GM21390 (cell line): ENCODE measurements around the gene PCDH9.

Source experiments
- ATAC-seq: cut with Tn5 transposase; IDR thresholded peaks from one replicate; pipeline ENCODE4 v1.9.1; 2021; ENCODE audit not compliant: unreplicated experiment

PCDH9 gene

DNA sequence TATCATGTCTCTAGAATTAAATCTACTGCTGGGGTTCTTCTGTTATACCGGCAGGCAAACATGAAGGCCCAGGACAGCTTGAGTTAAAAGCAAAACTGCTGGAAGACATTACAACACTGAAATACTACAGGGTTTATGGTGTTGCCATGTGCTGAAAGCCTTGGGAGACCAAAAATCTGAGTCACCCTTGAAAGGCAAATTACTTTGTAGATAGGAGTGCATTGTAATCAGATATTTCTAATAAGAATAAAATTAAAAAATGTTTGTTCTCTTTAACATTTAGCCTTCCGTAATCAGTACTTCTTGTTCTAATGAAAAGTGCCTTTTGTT lies 181.3 kb downstream of the PCDH9 start:
- no peak for ATAC-seq

DNA sequence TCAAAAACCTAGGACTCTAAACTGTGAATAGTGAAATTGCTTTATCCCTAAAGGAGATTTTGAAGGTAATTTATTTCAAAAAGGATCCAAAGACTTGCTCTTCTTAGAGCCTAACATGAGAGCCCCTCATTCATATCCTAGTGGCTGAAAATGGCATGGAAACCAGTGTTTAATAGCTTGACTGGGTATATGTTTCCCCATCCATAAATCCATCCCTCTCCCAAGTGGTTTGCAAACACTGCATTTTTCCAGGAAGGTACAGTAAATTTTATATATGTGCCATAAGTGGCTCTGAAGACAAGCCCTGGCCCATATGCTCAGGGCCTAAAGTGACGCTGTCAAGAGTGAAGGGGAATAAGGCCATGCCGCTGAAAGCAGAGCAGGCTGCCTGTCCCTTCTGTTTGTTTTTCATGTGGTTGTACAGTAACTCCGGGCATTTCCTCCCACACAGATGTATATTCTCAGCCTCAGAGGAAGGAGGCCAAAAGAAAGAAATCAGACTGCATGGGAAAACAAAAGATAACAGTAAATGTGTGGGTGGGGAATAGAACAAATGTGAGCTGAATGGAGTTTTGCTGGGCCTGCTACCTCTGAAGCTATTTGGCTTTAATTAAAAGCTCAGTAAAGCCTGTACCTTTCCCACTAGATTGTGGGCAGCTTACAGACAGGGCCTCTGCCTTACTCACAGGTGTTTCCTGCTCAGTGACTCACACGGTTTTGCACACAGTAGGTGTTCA lies 181.9 kb downstream of the PCDH9 start:
- peak; percentile 74 for ATAC-seq

DNA sequence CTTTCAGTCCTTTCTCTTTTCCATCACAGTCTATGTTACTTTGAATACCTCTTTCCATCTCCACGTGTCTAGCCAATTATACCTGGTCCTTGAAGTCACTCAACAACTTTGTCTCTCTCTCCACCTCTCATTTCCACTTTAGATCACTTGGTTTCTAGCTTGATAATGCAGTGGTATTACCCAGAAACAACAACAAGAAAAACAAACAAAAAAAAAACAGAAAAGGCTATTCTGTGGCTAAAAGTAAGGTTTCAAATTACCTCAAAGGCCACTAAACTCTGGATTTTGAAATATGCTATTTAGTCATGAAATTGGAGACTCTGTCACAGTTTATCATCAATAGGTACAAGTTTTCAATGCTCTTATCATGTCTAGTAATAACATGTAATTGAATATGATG lies 184.8 kb downstream of the PCDH9 start:
- no peak for ATAC-seq

DNA sequence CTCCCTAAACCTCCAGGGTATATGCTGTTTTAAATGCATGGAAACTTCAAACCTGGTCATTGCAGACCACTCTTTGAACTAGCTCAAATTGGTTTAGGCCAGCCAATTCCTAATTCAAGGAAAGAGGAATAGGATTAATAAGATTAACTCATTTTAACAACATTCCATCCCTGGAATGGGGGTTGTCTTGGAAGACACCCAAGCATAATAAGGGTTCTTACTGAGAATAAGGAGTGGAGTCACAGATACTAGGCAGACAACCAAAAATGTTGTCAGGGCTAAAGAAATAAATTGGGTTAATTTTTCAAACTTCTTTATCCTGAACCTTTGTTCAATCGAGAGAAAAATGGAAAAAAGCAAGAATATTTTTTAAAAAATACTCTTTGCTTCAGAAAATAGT lies 186.2 kb downstream of the PCDH9 start:
- no peak for ATAC-seq

DNA sequence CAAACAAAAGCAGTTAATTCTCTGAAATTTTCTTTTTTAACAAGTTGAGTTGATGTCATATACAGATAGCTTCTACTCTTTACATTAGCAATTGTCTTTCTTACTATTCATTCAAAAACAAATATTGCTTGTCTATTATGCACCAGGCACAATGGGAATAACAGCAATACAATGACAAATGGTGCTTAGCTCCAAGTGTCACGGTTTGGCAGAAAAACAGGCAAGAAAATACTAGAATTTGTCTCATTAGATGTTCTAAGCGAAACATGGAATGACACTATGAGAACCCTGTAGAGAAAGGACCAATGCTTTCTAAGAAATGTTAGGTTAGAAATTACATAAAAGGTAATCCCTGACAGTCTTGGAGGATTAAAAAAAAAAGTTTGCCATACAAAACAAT lies 187.6 kb downstream of the PCDH9 start:
- no peak for ATAC-seq

DNA sequence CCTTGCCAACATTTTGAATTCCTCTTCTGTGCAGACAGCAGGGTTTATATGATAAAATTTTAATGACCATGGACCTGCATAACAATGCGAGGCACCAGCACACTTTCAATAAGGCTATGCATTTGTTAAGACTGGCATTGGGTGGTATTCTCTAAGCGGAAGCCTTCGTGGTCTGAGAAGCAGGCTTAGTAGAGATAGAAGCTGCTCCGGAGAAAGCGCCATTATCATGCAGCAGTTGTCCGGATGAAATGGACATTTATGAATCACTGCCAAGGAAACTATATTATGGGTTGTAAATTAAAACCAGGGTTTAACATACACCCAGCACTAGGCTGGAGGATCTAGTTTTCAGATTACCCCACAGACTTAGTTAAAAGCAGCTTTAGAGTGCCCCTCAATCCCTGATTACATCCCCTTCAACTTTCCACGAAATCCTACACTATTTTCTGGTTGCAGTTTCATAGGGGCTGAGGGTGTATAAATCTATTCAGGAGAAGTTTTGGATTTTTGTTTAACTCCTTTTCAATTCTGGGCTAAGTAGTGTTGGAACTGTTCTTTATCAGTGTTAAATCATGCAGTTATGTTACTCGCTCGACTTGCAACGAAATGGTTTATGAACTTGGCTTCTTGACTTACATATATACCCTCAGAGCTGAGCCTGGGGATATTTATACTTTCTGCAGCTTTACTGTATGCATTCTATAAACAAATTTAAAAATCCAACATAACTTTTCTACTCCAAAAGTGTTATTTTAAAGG lies 193.3 kb downstream of the PCDH9 start:
- no peak for ATAC-seq

DNA sequence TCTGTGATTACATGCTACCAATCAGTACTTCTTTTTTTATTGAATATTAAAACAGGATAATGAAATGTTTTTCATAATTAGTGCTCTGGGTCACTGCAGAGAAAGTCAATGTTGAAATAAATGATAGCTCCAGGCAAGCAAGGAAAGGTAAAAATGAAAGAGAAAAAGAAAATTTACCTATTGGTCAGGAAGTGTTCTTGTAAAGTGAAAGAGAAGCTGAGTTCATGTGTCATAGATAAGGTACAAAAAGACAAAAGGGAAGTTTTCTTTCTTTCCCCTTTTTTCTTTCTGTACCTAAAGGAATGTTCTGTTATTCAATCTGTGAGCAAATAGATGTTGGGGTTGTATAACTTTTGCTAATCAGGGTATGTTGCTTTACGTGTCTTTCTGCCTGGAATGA lies 197.0 kb downstream of the PCDH9 start:
- no peak for ATAC-seq

DNA sequence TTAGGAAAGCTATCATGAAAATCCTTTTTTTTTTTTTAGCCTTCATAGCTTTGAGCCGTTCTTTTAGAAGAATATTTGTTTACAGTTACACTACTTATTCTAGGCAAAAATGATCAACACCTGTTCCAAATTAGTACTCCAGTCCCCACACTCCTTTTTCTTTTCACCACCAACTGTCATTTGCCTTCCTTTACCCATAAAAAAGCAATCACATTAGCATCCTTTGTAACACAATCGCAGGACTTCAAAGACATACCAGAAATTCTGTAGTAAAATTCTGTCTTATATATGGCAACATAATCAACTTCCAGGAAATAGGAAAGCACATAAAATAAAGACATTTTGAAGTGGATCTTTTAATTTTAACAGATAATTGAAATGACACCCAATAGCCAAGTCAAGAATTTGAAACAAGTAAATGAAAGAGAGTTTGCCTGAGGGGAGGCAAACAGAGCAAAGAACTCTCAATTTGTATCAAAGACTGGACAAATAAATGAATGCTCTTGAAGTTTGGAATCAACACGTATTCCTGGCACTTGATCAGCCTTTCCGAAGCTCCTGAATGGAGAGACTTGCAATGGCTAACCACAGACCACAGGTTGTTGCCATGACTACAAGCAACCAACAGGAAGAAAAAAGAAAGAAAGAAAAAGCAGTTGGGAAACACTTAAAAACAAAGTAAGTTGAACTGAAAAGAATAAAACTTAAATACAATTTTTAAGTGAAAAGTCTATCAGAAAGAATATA lies 206.8 kb downstream of the PCDH9 start:
- ATAC-seq = no peak

DNA sequence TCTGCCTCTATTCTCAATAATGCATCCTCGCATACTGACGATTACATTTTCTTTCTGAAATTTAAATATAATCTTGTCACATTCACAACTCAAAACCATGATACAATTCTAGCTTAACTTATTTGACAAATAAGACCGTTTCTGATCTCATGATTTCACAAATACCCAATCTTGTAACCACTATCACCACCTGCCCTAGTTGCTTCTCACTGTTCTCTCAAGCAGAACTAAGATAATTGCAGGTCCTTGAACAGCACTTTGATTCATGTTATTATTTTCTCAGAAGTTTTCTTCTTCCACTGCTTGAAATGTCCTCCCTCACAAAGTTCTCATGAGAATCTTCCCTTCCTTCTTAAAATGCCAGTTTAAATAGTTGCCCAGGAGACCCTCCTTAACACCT lies 211.4 kb downstream of the PCDH9 start:
- ATAC-seq = no peak

DNA sequence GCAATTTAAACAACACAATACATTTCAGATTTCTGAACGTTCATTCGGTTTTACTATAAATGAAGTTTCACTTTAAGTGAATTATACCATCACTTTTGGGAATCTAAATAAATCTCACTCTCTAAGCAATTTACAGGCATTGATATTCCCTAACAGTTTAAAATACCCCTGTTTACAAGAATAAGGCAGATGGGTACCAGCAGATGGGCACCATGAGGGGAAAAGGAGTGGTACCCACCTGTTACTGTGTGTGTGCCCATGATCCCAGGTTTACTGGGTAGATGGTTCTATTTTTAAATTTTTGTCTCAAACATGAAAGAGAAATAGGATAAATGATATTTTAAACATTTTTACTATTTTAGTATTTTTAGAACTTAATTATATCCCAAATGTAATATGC lies 212.9 kb downstream of the PCDH9 start:
- ATAC-seq = no peak

DNA sequence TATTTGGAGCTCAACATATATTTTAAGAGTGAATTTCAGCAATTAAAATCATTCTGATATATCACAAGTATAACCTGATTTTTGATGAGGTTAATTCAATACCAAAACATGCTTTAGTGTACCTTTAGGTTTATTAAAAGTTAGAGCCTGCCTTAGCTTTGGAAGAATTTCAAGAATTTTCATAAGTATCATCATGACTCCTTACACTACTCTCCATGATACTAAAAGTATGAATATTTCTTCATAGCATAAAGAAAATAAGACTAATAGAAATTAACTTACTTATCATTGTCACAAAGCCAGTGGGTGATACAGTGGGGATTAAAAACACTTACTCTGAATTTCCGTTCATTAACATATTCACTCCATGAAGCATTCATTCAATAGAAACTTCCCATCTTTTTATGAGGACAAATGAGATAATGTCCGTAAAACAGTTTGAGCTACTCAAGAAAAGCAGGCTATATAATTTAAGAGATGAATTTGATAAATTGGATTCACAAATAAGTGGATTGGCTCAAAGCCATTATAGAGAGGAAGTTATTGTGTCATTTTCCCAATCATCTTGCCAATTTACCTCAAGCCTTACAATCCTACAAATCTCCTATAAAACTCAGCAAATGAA lies 214.0 kb downstream of the PCDH9 start:
- no peak for ATAC-seq

DNA sequence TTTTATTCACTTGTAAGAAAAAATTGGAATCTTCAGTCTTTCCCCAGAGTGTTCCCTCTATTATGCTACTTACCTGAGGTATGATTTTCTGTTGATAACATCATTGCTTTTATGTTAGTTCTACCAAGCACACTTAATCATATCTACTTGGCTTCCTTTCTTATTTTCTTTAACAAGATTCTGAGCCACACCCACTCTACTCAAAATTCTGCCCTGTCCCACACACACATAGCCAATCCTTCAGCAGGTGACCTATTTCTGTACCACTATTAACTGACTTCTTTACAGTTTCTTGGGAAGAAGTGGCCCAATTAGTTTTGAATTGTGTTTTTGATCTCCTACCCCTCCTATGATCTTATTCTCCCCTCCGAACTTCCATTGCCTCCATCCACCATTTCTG lies 215.7 kb downstream of the PCDH9 start:
- ATAC-seq = no peak

DNA sequence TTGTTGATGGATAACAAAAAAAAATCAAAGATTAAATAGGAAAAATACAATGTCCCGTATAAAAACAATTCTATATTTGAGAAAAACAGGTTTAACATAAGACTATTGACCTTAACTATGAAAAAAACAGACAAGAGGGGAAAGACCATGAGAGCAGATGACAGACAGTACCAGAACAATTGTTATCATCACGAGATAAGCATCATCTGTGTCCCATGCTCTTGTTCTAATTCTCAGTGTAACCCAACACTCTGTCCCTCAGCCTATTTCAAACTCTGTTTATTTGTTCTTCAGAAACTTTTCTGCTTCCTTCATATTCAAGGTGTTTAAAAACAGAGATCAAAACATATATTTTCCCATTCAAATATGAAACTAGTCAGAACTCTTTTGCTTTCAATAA lies 216.4 kb downstream of the PCDH9 start:
- no peak for ATAC-seq

DNA sequence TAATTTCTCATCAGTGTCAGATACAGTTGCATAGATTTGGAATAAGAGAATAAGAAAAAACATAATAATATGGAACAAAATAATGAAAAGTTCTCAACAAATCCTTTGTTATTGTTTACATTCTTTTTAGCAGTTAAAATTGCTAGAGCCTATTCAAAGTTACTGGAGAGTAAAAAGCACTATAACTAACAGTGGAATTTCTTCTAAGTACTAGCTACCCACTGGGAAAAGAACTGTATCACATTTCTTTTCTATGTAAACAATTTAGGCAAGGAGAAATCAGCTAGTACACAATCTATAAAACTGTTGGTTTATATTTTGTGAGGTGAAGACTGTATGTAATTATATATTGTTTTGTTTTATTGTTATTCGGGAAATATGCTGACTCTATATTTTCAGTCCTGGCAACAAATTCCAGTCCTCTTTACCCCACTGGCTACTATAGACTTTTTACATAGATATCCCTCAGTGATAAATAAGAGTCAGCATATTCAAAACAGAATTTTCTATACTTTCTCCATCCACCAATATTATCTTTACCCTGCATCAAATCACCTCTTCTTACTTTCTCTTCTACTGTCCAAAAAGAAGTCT lies 222.0 kb downstream of the PCDH9 start:
- ATAC-seq = no peak

DNA sequence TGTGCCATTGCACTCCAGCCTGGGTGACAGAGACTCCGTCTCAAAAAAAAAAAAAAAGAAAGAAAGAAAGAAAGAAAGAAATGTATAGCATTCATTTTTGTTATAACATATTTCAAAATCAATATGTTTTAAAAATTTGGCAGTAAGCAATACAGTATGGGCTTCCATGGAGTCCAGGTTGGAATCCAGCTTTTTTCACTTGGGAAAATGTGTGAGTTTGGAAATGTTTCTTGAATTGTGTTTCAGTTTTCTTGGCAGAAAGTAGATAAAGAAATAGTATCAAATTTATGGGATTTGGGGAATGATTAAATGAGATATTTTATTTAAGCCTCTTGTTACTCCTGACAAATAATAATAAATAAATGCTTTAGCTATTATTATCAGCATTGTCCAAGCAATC lies 225.6 kb downstream of the PCDH9 start:
- no peak for ATAC-seq

DNA sequence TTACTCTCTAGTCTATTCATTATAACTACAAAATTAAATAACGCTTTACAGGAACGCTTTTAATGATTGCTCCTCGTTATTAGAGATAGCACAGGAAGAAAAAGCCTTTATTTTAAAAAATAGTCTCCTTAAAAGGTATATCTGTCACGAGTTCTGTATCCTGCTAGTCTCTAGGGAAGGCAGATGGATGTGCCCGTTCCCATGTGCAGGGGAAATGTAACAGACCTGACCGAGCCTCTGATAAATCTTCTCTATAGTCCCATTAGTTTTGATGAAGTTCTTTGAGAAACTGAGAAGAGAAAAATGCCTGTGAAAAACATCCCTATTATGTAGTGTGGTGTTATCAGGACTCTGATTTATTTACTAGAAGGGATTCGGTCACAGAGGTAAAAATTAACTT lies 226.4 kb downstream of the PCDH9 start:
- no peak for ATAC-seq

DNA sequence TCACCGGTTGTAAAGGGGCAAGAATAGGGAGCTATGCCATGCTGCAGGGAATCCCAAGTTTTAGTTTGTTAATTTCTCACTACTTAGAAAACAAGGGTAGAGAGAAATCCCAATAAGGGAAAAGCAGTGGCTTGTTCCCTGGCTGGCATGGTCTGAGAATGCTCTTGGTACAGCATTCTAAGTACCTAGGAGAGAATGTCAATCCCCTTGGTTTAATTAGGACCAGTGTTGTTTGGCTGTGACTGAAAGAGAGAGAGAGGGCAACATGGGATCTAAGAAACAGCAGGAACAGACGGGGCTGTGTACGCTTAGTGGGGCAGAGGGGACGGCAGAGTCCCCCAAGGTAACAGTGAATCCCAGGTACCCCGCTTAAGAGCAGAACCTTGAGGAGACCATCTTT lies 228.8 kb downstream of the PCDH9 start:
- no peak for ATAC-seq

DNA sequence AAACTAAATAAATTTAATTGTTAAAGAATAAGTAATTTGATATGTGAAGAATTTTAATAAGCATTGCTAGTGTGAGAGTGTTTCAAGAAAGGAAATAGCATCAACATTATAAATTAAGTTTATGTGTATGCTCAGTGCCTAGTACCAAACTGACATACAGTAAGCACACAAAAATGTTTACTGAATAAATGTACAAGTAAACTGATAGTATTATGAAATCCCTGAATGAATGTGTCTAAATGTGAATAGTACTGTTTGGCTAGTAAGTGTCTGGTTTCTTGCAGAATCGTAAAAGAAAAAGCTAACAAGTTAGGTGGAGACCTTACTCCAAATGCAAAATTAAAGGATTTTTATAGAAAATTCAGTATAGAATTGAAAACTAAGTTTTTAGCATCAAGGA lies 233.6 kb downstream of the PCDH9 start:
- ATAC-seq = no peak

DNA sequence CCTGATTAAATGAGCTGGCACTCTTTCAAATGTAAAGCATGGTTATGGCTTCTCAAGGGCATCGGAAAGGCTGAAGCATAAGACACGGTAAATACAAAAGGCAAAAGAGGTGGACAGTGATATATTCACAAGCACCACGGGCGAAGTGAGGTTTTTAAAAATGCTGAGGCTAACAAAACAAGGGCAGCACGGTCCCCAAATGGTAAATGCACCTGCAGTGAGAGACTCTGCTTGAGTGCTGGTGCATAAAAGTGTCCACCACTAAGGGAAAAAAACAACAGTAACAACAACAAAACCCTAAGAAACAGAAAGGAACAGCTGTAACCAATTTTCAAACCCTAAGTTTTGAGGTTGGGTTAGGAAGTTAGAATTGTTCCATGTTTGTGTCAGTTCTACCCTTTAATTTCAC lies 234.9 kb downstream of the PCDH9 start:
- peak; percentile 72 for ATAC-seq

DNA sequence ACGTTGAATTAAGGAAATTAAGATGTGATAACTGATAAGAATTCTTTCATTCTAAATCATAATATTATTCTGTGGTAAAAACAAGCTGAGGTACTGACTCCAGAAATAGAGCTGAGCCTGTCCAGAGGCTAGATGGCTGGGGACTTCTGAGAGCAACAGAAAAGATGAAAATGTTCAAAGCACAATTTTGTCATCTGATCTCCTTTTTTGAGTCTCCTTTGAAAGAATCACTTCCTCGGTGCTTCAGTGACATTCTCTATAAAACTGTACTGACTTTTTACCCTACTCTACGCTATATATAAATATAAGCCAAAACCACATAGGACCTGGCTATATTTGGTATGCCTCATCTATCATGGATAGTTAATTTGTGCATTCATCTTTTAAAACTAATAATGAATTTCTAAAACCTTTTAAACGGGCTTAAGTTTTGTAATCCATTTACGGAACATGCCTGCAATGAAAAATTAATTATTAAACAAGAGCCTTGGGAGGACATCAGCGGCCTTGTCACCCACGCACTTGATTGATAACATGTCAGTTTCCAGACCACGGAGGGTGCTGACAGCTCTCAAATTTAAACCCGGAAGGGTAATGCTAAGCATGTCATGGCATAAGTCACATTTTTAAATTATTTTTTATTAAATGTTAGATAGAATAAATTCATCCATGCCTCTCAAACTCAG lies 235.5 kb downstream of the PCDH9 start:
- ATAC-seq = peak; percentile 43

DNA sequence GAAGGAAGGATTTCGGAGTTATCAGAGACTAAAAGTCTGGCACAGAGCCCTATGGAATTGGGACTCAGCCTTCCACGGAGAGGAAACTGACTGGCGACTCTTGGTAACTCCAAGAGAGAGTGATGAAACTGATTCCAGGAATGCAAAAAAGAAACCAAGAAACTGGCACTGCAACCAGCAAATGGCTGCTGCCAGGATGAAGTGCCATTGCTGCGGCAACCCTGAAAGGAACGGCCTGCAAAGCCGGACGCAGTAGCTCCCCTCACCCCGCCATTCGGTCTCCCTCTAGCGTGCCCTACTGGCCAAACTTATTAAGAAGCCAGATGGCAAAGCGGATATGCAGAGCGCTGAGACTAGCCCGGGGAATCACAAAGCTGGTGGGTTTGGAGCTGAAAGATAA lies 236.0 kb downstream of the PCDH9 start:
- peak; percentile 79 for ATAC-seq
